ENCODE data around the gene PTPN14. TPM values are rescaled to one million over a fixed set of nuclear protein-coding genes. Genes with fewer than 3 reads are reported as not detected.

PTPN14 gene
- total RNA-seq, 1 experiment from 2014 or later = 243 TPM

DNA sequence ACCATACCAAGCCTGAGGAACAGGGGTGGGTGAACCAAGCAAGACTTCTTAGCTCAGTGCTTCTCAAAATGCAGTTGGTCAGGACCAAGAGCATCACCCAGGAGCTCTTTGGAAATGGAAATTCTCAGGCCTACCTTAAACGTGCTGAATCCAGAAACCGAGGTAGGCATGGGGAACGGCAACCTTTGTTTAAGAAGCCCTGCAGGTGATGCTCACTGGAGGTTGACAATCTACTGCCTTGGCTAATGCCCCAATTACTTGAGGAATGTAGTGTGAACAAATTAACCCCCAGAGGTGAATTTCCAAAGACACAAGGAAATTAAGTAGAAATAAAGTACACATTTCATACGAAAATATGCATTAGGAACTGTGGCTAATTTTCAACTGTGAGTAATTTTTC, 5.3 kb downstream of the PTPN14 start:
- CTCF ChIA-PET = interaction anchor here (0.5 to 12.4 kb wide), 9 partner anchors 8 to 200 kb away, joined by 3 to 298 read pairs (median 5); no protein-coding TSS in a partner anchor
- H3K27ac Mint-ChIP-seq (ENCODE audit: low read depth, unreplicated experiment) = no peak overlapping the region
- H3K4me3 Mint-ChIP-seq (ENCODE audit: unreplicated experiment) = peak overlapping the region; percentile 89
- BruUV-seq (replicated peaks) = no TSS peak
- intact Hi-C loops (cut with micrococcal nuclease) = no loop called here
- peaks cover 47% of the 10 kb centered on the region for H3K36me3 Mint-ChIP-seq (ENCODE audit: insufficient read depth, unreplicated experiment)
- no peaks in the 10 kb centered on the region for H3K27me3 Mint-ChIP-seq (ENCODE audit: insufficient read depth, unreplicated experiment)
- H3K9me3 Mint-ChIP-seq (ENCODE audit: unreplicated experiment) = no peaks in the 10 kb centered on the region
- TF ChIP-seq CTCF (IDR thresholded peaks at IDR 0.05; ENCODE audit: unreplicated experiment) = no peak
- H3K4me1 Mint-ChIP-seq (ENCODE audit: insufficient read depth, unreplicated experiment) = peaks cover 70% of the 10 kb centered on the region
- DNase-seq (ENCODE audit: unreplicated experiment) = no peak
- POLR2A ChIA-PET = interaction anchor here (0.9 to 31.1 kb wide), 7 partner anchors 8 to 130 kb away, joined by 4 to 2189 read pairs (median 223); no protein-coding TSS in a partner anchor

GRCh38 chr1:214545293-214545692, 6.1 kb downstream of the PTPN14 start:
- Mint-ChIP-seq H3K4me3 (ENCODE audit: unreplicated experiment) (no peak overlapping the region), H3K27ac (ENCODE audit: low read depth, unreplicated experiment) (no peak overlapping the region), H3K9me3 (ENCODE audit: unreplicated experiment) (no peaks in the 10 kb centered on the region), H3K36me3 (ENCODE audit: insufficient read depth, unreplicated experiment) (peaks cover 54% of the 10 kb centered on the region), H3K4me1 (ENCODE audit: insufficient read depth, unreplicated experiment) (peaks cover 77% of the 10 kb centered on the region), H3K27me3 (ENCODE audit: insufficient read depth, unreplicated experiment) (no peaks in the 10 kb centered on the region)
- POLR2A ChIA-PET = interaction anchor here (8.4 to 31.1 kb wide), 4 partner anchors 8 to 102 kb away, joined by 223 to 2189 read pairs (median 600); no protein-coding TSS in a partner anchor
- intact Hi-C loops (cut with micrococcal nuclease) = no loop called here
- no peak for DNase-seq (ENCODE audit: unreplicated experiment)
- CTCF ChIA-PET = interaction anchor here (0.9 to 12.4 kb wide), 4 partner anchors 25 to 135 kb away, joined by 3 to 298 read pairs (median 148); no protein-coding TSS in a partner anchor
- no peak for TF ChIP-seq CTCF (IDR thresholded peaks at IDR 0.05; ENCODE audit: unreplicated experiment)
- no TSS peak for BruUV-seq (replicated peaks)

- CTCF ChIA-PET = no interaction called here
- intact Hi-C loops (cut with micrococcal nuclease) = no loop called here
- BruUV-seq (replicated peaks) = no TSS peak
Observed at GRCh38 chr1:214544791-214545190, 6.6 kb downstream of the PTPN14 start.

More at GRCh38 chr1:214544791-214545190, 6.6 kb downstream of the PTPN14 start:
- Mint-ChIP-seq H3K27me3 (ENCODE audit: insufficient read depth, unreplicated experiment) (no peaks in the 10 kb centered on the region), H3K36me3 (ENCODE audit: insufficient read depth, unreplicated experiment) (peaks cover 56% of the 10 kb centered on the region), H3K4me1 (ENCODE audit: insufficient read depth, unreplicated experiment) (peaks cover 78% of the 10 kb centered on the region), H3K9me3 (ENCODE audit: unreplicated experiment) (no peaks in the 10 kb centered on the region), H3K4me3 (ENCODE audit: unreplicated experiment) (no peak overlapping the region), H3K27ac (ENCODE audit: low read depth, unreplicated experiment) (peak overlapping the region; percentile 41)
- TF ChIP-seq CTCF (IDR thresholded peaks at IDR 0.05; ENCODE audit: unreplicated experiment) = no peak
- DNase-seq (ENCODE audit: unreplicated experiment) = no peak
- POLR2A ChIA-PET = no interaction called here

Measured in MCF 10A (cell line).